Neural progenitor cell (in vitro differentiated cells): Measurements from ENCODE around the gene RIBC2. TPM values are rescaled to one million over a fixed set of nuclear protein-coding genes. Genes with fewer than 3 reads are reported as not detected.

Experiments used
- DNase-seq: peaks from one replicate; pipeline ENCODE4 v3.0.0-alpha.2; 2016; ENCODE audit warnings: low spot score
- H2AFZ ChIP-seq: fragments of 200-600 bp; sonication (generic); replicated peaks from 2 replicates; pipeline ENCODE4 v1.6.1; 2016; ENCODE audit warnings: antibody characterized with exemption
- H3F3A ChIP-seq: fragments of 200-600 bp; sonication (generic); 2 replicates; pipeline ENCODE4 v1.6.1; 2016; ENCODE audit warnings: antibody characterized with exemption, low read depth
- H3K27ac ChIP-seq: fragments of 200-600 bp; sonication (generic); 2 replicates; pipeline ENCODE4 v1.5.1; 2016; ENCODE audit warnings: mild to moderate bottlenecking
- H3K27me3 ChIP-seq: fragments of 200-600 bp; sonication (generic); 2 replicates; pipeline ENCODE4 v1.6.1; 2016; ENCODE audit warnings: mild to moderate bottlenecking, moderate library complexity
- H3K36me3 ChIP-seq: fragments of 200-600 bp; sonication (generic); 2 replicates; pipeline ENCODE4 v1.5.1; 2016
- H3K4me1 ChIP-seq: fragments of 200-600 bp; sonication (generic); 2 replicates; pipeline ENCODE4 v1.6.1; 2016; ENCODE audit warnings: mixed run types
- H3K4me2 ChIP-seq: fragments of 200-600 bp; sonication (generic); 2 replicates; pipeline ENCODE4 v1.6.1; 2016
- H3K4me3 ChIP-seq: fragments of 200-600 bp; sonication (generic); 2 replicates; pipeline ENCODE4 v1.5.1; 2016
- H3K79me2 ChIP-seq: fragments of 200-600 bp; sonication (generic); 2 replicates; pipeline ENCODE4 v1.6.1; 2016; ENCODE audit warnings: low read depth
- H3K9ac ChIP-seq: fragments of 200-600 bp; sonication (generic); 2 replicates; pipeline ENCODE4 v1.6.1; 2016
- H3K9me3 ChIP-seq: fragments of 200-600 bp; sonication (generic); 2 replicates; pipeline ENCODE4 v1.5.1; 2016; ENCODE audit warnings: low read depth
- H4K20me1 ChIP-seq: fragments of 200-600 bp; sonication (generic); 2 replicates; pipeline ENCODE4 v1.6.1; 2016; ENCODE audit warnings: low read depth
- H3K27ac Mint-ChIP-seq: 3 replicates; pipeline ENCODE4 v1.8.0; 2021; ENCODE audit warnings: mixed read lengths
- H3K27me3 Mint-ChIP-seq: 2 replicates; pipeline ENCODE4 v1.8.0; 2022; ENCODE audit warnings: low read depth, mild to moderate bottlenecking, inconsistent platforms, moderate library complexity, mixed read lengths; ENCODE audit not compliant: insufficient read depth
- H3K36me3 Mint-ChIP-seq: 3 replicates; pipeline ENCODE4 v1.8.0; 2021; ENCODE audit warnings: mixed read lengths
- H3K4me1 Mint-ChIP-seq: 3 replicates; pipeline ENCODE4 v1.8.0; 2021; ENCODE audit warnings: mixed read lengths
- H3K4me3 Mint-ChIP-seq: 3 replicates; pipeline ENCODE4 v1.8.0; 2021; ENCODE audit warnings: mild to moderate bottlenecking, moderate library complexity, mixed read lengths
- H3K9me3 Mint-ChIP-seq: 3 replicates; pipeline ENCODE4 v1.8.0; 2020; ENCODE audit warnings: mixed read lengths
- CTCF ChIP-seq: fragments of 200-600 bp; sonication (generic); IDR thresholded peaks from 2 replicates; pipeline ENCODE4 v1.5.1; 2017; ENCODE audit warnings: antibody characterized with exemption, mild to moderate bottlenecking
- EZH2 ChIP-seq: fragments of 200-600 bp; sonication (generic); IDR thresholded peaks from 2 replicates; pipeline ENCODE4 v1.6.1; 2017; ENCODE audit warnings: antibody characterized with exemption, mild to moderate bottlenecking, moderate library complexity
- EZH2phosphoT487 ChIP-seq: fragments of 200-600 bp; sonication (generic); IDR thresholded peaks from 2 replicates; pipeline ENCODE4 v1.6.1; 2017; ENCODE audit warnings: antibody characterized with exemption
- total RNA-seq: library from RNA; depleted of rRNA; stranded (reverse); fragments of >200 nt; gene quantifications from 2 replicates; pipeline ENCODE4 v1.2.3, GENCODE V29; 2015; ENCODE audit warnings: low replicate concordance

Gene RIBC2
- total RNA-seq, 1 donor from 2014 or later = 2.0 TPM

DNA sequence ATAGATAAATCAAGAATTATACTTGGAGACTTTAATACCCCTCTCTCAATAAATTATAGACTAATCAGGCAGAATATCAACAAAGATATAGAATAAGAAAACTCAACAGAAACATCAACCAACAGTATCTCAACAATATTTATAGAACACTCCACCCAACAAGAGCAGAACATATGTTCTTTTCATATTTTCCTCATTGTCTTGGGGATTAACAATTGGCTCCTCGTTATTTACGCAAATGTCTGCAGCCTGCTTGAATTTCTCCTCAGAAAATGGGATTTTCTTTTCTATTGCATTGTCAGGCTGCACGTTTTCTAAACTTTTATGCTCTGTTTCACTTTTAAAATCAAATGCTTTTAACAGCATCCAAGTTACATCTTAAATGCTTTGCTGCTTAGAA, 52.1 kb downstream of the RIBC2 start:
- Histone ChIP-seq H3K4me1 (peaks cover 15% of the 10 kb centered on the region), H3K79me2 (no peaks in the 10 kb centered on the region), H3K4me2 (no peak overlapping the region), H3K27me3 (no peaks in the 10 kb centered on the region), H4K20me1 (no peaks in the 10 kb centered on the region), H3K9ac (no peak overlapping the region), H3K36me3 (no peaks in the 10 kb centered on the region), H3K9me3 (no peaks in the 10 kb centered on the region), H3F3A (no peaks in the 10 kb centered on the region), H3K4me3 (no peak overlapping the region), H2AFZ (no peak overlapping the region), H3K27ac (no peak overlapping the region)
- no peak overlapping the region for H3K27ac Mint-ChIP-seq
- peaks cover 23% of the 10 kb centered on the region for H3K9me3 Mint-ChIP-seq
- DNase-seq = no peak
- peaks cover 5% of the 10 kb centered on the region for H3K36me3 Mint-ChIP-seq
- peaks cover 7% of the 10 kb centered on the region for H3K27me3 Mint-ChIP-seq
- H3K4me1 Mint-ChIP-seq = peaks cover 11% of the 10 kb centered on the region
- no peak overlapping the region for H3K4me3 Mint-ChIP-seq
- TF ChIP-seq CTCF = no peak
- no peak for TF ChIP-seq EZH2
- TF ChIP-seq EZH2phosphoT487 = no peak

- Mint-ChIP-seq H3K4me3 (no peak overlapping the region), H3K9me3 (peaks cover 23% of the 10 kb centered on the region), H3K36me3 (peaks cover 5% of the 10 kb centered on the region), H3K4me1 (peaks cover 26% of the 10 kb centered on the region), H3K27me3 (peaks cover 17% of the 10 kb centered on the region), H3K27ac (no peak overlapping the region)
- H4K20me1 ChIP-seq = no peaks in the 10 kb centered on the region
- H3F3A ChIP-seq = peaks cover 24% of the 10 kb centered on the region
- no peaks in the 10 kb centered on the region for H3K36me3 ChIP-seq
- no peak overlapping the region for H2AFZ ChIP-seq
- H3K4me1 ChIP-seq = peaks cover 28% of the 10 kb centered on the region
- H3K79me2 ChIP-seq = no peaks in the 10 kb centered on the region
- no peak for DNase-seq
- TF ChIP-seq EZH2 = no peak
- no peak for TF ChIP-seq CTCF
- TF ChIP-seq EZH2phosphoT487 = no peak
- H3K27ac ChIP-seq = no peak overlapping the region
- no peak overlapping the region for H3K4me2 ChIP-seq
- no peaks in the 10 kb centered on the region for H3K9me3 ChIP-seq
- H3K4me3 ChIP-seq = no peak overlapping the region
- no peak overlapping the region for H3K9ac ChIP-seq
- H3K27me3 ChIP-seq = no peaks in the 10 kb centered on the region
Observed at GRCh38 chr22:45468872-45469271, 55.4 kb downstream of the RIBC2 start.

- H3K9ac ChIP-seq = no peak overlapping the region
- Mint-ChIP-seq H3K4me3 (no peak overlapping the region), H3K27me3 (peaks cover 17% of the 10 kb centered on the region), H3K4me1 (peaks cover 28% of the 10 kb centered on the region), H3K36me3 (peaks cover 2% of the 10 kb centered on the region), H3K27ac (no peak overlapping the region), H3K9me3 (peaks cover 17% of the 10 kb centered on the region)
- H3K4me1 ChIP-seq = peaks cover 33% of the 10 kb centered on the region
- H3K27ac ChIP-seq = no peak overlapping the region
- DNase-seq = no peak
- no peaks in the 10 kb centered on the region for H3K27me3 ChIP-seq
- no peaks in the 10 kb centered on the region for H3K79me2 ChIP-seq
- peaks cover 30% of the 10 kb centered on the region for H3F3A ChIP-seq
- no peaks in the 10 kb centered on the region for H3K36me3 ChIP-seq
- peak overlapping the region; percentile 65 for H2AFZ ChIP-seq
- H3K4me3 ChIP-seq = no peak overlapping the region
- H4K20me1 ChIP-seq = no peaks in the 10 kb centered on the region
- no peak overlapping the region for H3K4me2 ChIP-seq
- TF ChIP-seq CTCF (no peak), EZH2 (no peak), EZH2phosphoT487 (no peak)
- no peaks in the 10 kb centered on the region for H3K9me3 ChIP-seq
Observed at GRCh38 chr22:45469281-45470073, 56.0 kb downstream of the RIBC2 start.
